Hepatocyte (in vitro differentiated cells): Measurements from ENCODE around the gene IFI44.

Experiments
- CTCF ChIP-seq: fragments of 200-600 bp; sonication (generic); IDR thresholded peaks from 2 replicates; pipeline ENCODE4 v1.5.1; 2016; ENCODE audit warnings: antibody characterized with exemption, mild to moderate bottlenecking; ENCODE audit not compliant: poor library complexity
- EZH2 ChIP-seq: fragments of 200-600 bp; sonication (generic); IDR thresholded peaks from 2 replicates; pipeline ENCODE4 v1.6.1; 2016; ENCODE audit warnings: antibody characterized with exemption, mild to moderate bottlenecking, borderline replicate concordance
- EZH2phosphoT487 ChIP-seq: fragments of 200-600 bp; sonication (generic); IDR thresholded peaks from one replicate; pipeline ENCODE4 v1.6.1; 2018; ENCODE audit warnings: antibody characterized with exemption, mild to moderate bottlenecking, low read depth, moderate library complexity; ENCODE audit not compliant: unreplicated experiment, severe bottlenecking

- TF ChIP-seq CTCF = no peak
- no peak for TF ChIP-seq EZH2
- no peak for TF ChIP-seq EZH2phosphoT487
Observed at GRCh38 chr1:78672428-78672827, 22.8 kb downstream of the IFI44 start.
